DND-41 (cell line): ENCODE data around the gene BACH2.
"Not testable (repeated sequence)": the region's sequence is repeated elsewhere in the genome, so short reads cannot be mapped to it uniquely, and the experiment has no call there.

Experiments
- ATAC-seq: fragments of 200-7000 bp; cut with Tn5 transposase; 3 replicates; pipeline ENCODE4 v1.9.1; 2021; ENCODE audit warnings: low read depth; ENCODE audit not compliant: insufficient read depth
- DNase-seq: peaks from one replicate; pipeline ENCODE4 v3.0.0-alpha.2; 2020
- H2AFZ ChIP-seq: 2 replicates; pipeline ENCODE4 v1.6.0; 2012; ENCODE audit warnings: low read depth, low read length
- H3K27ac ChIP-seq: 2 replicates; pipeline ENCODE4 v1.5.1; 2012; ENCODE audit warnings: low read length, inconsistent platforms
- H3K27me3 ChIP-seq: fragments of 200-600 bp; sonication (generic); 2 replicates; pipeline ENCODE4 v1.6.0; 2012; ENCODE audit warnings: low read length, mild to moderate bottlenecking, inconsistent platforms; ENCODE audit not compliant: insufficient read depth, poor library complexity
- H3K36me3 ChIP-seq: 2 replicates; pipeline ENCODE4 v1.5.1; 2012; ENCODE audit warnings: low read length, inconsistent platforms; ENCODE audit not compliant: insufficient read depth
- H3K4me1 ChIP-seq: 2 replicates; pipeline ENCODE4 v1.5.1; 2012; ENCODE audit warnings: mild to moderate bottlenecking, low read length; ENCODE audit not compliant: insufficient read depth
- H3K4me2 ChIP-seq: 2 replicates; pipeline ENCODE4 v1.6.0; 2012; ENCODE audit warnings: mild to moderate bottlenecking, moderate library complexity, low read length, inconsistent platforms; ENCODE audit not compliant: insufficient read depth
- H3K4me3 ChIP-seq, 2 experiments: fragments of 200-600 bp in 1 of 2; shearing (Covaris generic) in 1 of 2; 2 replicates each; pipeline ENCODE4 v1.5.1; 2012 to 2016; ENCODE audit warnings: inconsistent platforms in 2 of 2, low read length in 2 of 2, mild to moderate bottlenecking in 2 of 2, low read depth in 1 of 2, moderate library complexity in 1 of 2
- H3K79me2 ChIP-seq: 2 replicates; pipeline ENCODE4 v1.6.0; 2012; ENCODE audit warnings: low read length, inconsistent platforms; ENCODE audit not compliant: insufficient read depth
- H3K9ac ChIP-seq: 2 replicates; pipeline ENCODE4 v1.6.0; 2012; ENCODE audit warnings: low read depth, mild to moderate bottlenecking, inconsistent platforms, low read length, moderate library complexity
- H3K9me3 ChIP-seq: 2 replicates; pipeline ENCODE4 v1.5.1; 2012; ENCODE audit warnings: low read length, moderate library complexity, mild to moderate bottlenecking, inconsistent platforms; ENCODE audit not compliant: insufficient read depth, severe bottlenecking
- H4K20me1 ChIP-seq: 2 replicates; pipeline ENCODE4 v1.6.0; 2012; ENCODE audit warnings: low read length; ENCODE audit not compliant: insufficient read depth
- EZH2 ChIP-seq: IDR thresholded peaks from 3 replicates; pipeline ENCODE4 v1.6.1; 2012; ENCODE audit warnings: borderline replicate concordance, low read depth, mild to moderate bottlenecking, moderate library complexity, low read length, inconsistent platforms; ENCODE audit not compliant: severe bottlenecking
- TF ChIP-seq, protein P1 (sequence below): IDR thresholded peaks from 2 replicates; pipeline ENCODE4 v1.5.1; 2012; ENCODE audit warnings: borderline replicate concordance, low read length, moderate library complexity, mild to moderate bottlenecking; ENCODE audit not compliant: poor library complexity, severe bottlenecking; ENCODE audit errors: extremely low read depth

The BACH2 gene

GRCh38 chr6:90336388-90336947 lies 39.8 kb upstream of the BACH2 start:
- ATAC-seq = no peak
- no peaks in the 10 kb centered on the region for H3K36me3 ChIP-seq
- TF ChIP-seq, protein P1, sequence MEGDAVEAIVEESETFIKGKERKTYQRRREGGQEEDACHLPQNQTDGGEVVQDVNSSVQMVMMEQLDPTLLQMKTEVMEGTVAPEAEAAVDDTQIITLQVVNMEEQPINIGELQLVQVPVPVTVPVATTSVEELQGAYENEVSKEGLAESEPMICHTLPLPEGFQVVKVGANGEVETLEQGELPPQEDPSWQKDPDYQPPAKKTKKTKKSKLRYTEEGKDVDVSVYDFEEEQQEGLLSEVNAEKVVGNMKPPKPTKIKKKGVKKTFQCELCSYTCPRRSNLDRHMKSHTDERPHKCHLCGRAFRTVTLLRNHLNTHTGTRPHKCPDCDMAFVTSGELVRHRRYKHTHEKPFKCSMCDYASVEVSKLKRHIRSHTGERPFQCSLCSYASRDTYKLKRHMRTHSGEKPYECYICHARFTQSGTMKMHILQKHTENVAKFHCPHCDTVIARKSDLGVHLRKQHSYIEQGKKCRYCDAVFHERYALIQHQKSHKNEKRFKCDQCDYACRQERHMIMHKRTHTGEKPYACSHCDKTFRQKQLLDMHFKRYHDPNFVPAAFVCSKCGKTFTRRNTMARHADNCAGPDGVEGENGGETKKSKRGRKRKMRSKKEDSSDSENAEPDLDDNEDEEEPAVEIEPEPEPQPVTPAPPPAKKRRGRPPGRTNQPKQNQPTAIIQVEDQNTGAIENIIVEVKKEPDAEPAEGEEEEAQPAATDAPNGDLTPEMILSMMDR = no peak
- no peak for TF ChIP-seq EZH2

GRCh38 chr6:90333928-90334327 lies 37.3 kb upstream of the BACH2 start:
- Histone ChIP-seq H3K4me1 (no peaks in the 10 kb centered on the region), H2AFZ (no peak overlapping the region), H4K20me1 (no peaks in the 10 kb centered on the region), H3K9ac (no peak overlapping the region), H3K9me3 (peaks cover 2% of the 10 kb centered on the region), H3K4me3 (no peak overlapping the region), H3K79me2 (no peaks in the 10 kb centered on the region), H3K27me3 (no peaks in the 10 kb centered on the region), H3K4me2 (no peak overlapping the region), H3K27ac (no peak overlapping the region), H3K36me3 (no peaks in the 10 kb centered on the region)
- DNase-seq = no peak
- TF ChIP-seq, protein P1 = no peak
- TF ChIP-seq EZH2 = no peak
- no peak for ATAC-seq

More at GRCh38 chr6:90336388-90336947, 39.8 kb upstream of the BACH2 start:
- Histone ChIP-seq H3K4me1 (no peaks in the 10 kb centered on the region), H3K79me2 (no peaks in the 10 kb centered on the region), H4K20me1 (no peaks in the 10 kb centered on the region), H3K4me3 (no peak overlapping the region), H3K4me2 (no peak overlapping the region), H3K9ac (no peak overlapping the region), H2AFZ (no peak overlapping the region), H3K9me3 (peaks cover 6% of the 10 kb centered on the region), H3K27me3 (no peaks in the 10 kb centered on the region), H3K27ac (no peak overlapping the region)
- DNase-seq = no peak

GRCh38 chr6:90332978-90333543 lies 36.4 kb upstream of the BACH2 start:
- DNase-seq, ATAC-seq, H4K20me1 ChIP-seq, H2AFZ ChIP-seq, H3K4me3 ChIP-seq, H3K36me3 ChIP-seq, H3K9ac ChIP-seq, H3K27me3 ChIP-seq, H3K4me2 ChIP-seq, H3K27ac ChIP-seq, H3K9me3 ChIP-seq, H3K79me2 ChIP-seq, H3K4me1 ChIP-seq: not testable (repeated sequence)

DNA sequence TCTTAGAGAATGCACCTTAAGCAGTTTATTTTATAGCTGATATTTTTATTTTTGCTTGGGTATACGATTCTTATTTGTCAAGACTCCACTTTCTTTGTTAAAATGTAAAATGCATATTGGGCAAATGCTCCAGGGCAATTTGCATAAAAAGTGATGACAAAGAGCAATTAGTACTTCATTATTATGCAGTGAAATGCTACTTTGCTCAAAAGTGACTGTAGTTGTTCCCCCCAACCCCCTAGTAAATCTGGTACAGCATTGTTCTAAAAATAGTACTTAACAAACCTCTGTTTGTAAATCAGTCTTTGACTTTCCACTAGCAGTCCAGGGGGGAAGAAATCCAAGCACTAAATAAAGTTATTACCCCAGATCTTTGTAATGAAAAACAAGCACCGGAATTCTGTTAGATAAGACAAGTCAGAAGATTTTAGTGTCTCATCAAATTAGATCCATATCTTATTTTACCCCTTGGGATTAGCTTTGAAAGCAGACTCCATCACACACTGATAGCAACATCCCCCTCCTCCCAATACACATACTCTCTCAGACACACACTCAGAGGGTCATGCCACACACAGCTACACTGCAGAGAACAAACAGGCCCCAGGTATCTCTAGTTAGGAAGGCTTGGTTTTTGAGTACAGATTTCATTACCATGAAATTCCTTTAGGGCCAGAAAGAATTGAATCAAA lies 32.9 kb upstream of the BACH2 start:
- Histone ChIP-seq H3K27ac (no peak overlapping the region), H3K9me3 (peaks cover 2% of the 10 kb centered on the region), H2AFZ (peak overlapping the region; percentile 38; the same call in 1 of the 2 replicates), H3K4me1 (no peaks in the 10 kb centered on the region), H3K79me2 (no peaks in the 10 kb centered on the region), H3K9ac (no peak overlapping the region), H3K4me2 (no peak overlapping the region), H3K27me3 (no peaks in the 10 kb centered on the region), H4K20me1 (no peaks in the 10 kb centered on the region), H3K36me3 (no peaks in the 10 kb centered on the region), H3K4me3 (no peak overlapping the region)
- TF ChIP-seq EZH2 = no peak
- TF ChIP-seq, protein P1 = no peak
- ATAC-seq (no peak), DNase-seq (no peak)
